Adrenal gland (tissue), 12 donors: Measurements from ENCODE around the gene RPS26. TPM values are rescaled to one million over a fixed set of nuclear protein-coding genes. Genes with fewer than 3 reads are reported as not detected.

ENCODE experiments used
- DNase-seq, 7 donors: peaks; one replicate each; pipeline ENCODE4 v3.0.0-alpha.2; 2019 to 2020
- H3K27ac ChIP-seq, 5 donors: fragments of 200-600 bp; sonication (generic) in 4 of 5; 1 replicate in 3 of 5; 2 replicates in 2 of 5; pipeline versions ENCODE4 v1.5.1 to v1.8.0; 2016 to 2020; ENCODE audit warnings: mild to moderate bottlenecking in 1 of 5
- H3K27me3 ChIP-seq: fragments of 200-600 bp; 2 replicates; pipeline ENCODE4 v1.8.0; 2021
- H3K36me3 ChIP-seq, 2 donors: fragments of 200-600 bp; replicated peaks in 1 of 2; 1 replicate in 1 of 2; 2 replicates in 1 of 2; pipeline versions ENCODE4 v1.5.1 to v1.8.0; 2018 to 2022
- H3K4me1 ChIP-seq, 2 donors: fragments of 200-600 bp; replicated peaks in 1 of 2; 1 replicate in 1 of 2; 2 replicates in 1 of 2; pipeline versions ENCODE4 v1.5.1 to v1.8.0; 2018 to 2021
- H3K4me3 ChIP-seq, 4 donors: fragments of 200-600 bp; sonication (generic) in 3 of 4; one replicate each; pipeline ENCODE4 v1.5.1; 2016 to 2018
- H3K9me3 ChIP-seq, 3 donors: fragments of 200-600 bp; sonication (generic) in 1 of 3; replicated peaks in 1 of 3; 1 replicate in 2 of 3; 2 replicates in 1 of 3; pipeline versions ENCODE4 v1.5.1 to v1.8.0; 2016 to 2021
- CTCF ChIP-seq, 6 experiments: fragments of 450-650 bp in 4 of 6; fragments of 200-600 bp in 2 of 6; sonication (generic) in 1 of 6; IDR thresholded peaks; 1 replicate in 5 of 6; 2 replicates in 1 of 6; pipeline versions ENCODE4 v1.5.1 to v1.8.0; 2016 to 2021; ENCODE audit warnings: antibody characterized with exemption in 6 of 6, mild to moderate bottlenecking in 2 of 6, moderate library complexity in 1 of 6
- POLR2A ChIP-seq, 2 donors: fragments of 450-650 bp; IDR thresholded peaks; one replicate each; pipeline ENCODE4 v1.6.1; 2017; ENCODE audit warnings: antibody characterized with exemption in 2 of 2, mild to moderate bottlenecking in 2 of 2, moderate library complexity in 1 of 2
- WGBS, 4 donors: extraction: QIAGEN DNeasy Blood & Tissue Kit in 2 of 4; methylation state at CpG; one replicate each; pipeline versions ENCODE4 v1.1.5 to v1.1.7; 2013 to 2017; 5-methylcytosine and 5-hydroxymethylcytosine counted together
- intact Hi-C, 2 donors: fragments of 100-400 bp; cut with DNase I; formaldehyde crosslinking; loops; one replicate each; pipeline versions ENCODE4 v1.14.1 to v1.15.0; 2022 to 2023
- polyA plus RNA-seq, 3 donors: library from polyadenylated mRNA; stranded (reverse); fragments of 200-250 nt in 2 of 3; fragments of 350-450 nt in 1 of 3; fragmentation: Illumina TruSeq in 1 of 3; extraction: RNeasy Lipid Tissue Mini Kit (QIAGEN cat#74804) in 1 of 3; gene quantifications; one replicate each; pipeline ENCODE4 v1.2.3, GENCODE V29; 2013 to 2014
- total RNA-seq, 9 donors: library from RNA; depleted of rRNA in 4 of 9; stranded (reverse); fragments of >200 nt in 4 of 9; fragments of 120-200 nt in 1 of 9; fragmentation: NEBNext Ultra II Directional in 1 of 9; extraction: Animal tissue kit (Norgen Biotek cat#: 25700) in 1 of 9; gene quantifications; one replicate each; pipeline versions ENCODE4 v1.1.0 to v1.2.4, GENCODE V29; 2013 to 2023
- donor health status: healthy with polysubstance abuse.
- donor health status: Bipolar disorder and iron deficiency.
- donor health status: DM: yes; HTN: yes; CAD: no.
- donor health status: DM: no; HTN: no; CAD: no.
- donor health status: DM: no; HTN: no; CAD: no.
- donor health status: DM: yes; HTN: yes; CAD: no.

The RPS26 gene
- total and polyA plus RNA-seq, 12 donors: 76.7 to 2,374 (median 872) TPM

GRCh38 chr12:56017181-56017580, 24.5 kb upstream of the RPS26 start:
- Histone ChIP-seq H3K4me3 (no peak overlapping the region), H3K9me3 (no peaks in the 10 kb centered on the region), H3K4me1 (peaks cover 24 to 25% of the 10 kb centered on the region in 2 donors), H3K27me3 (no peaks in the 10 kb centered on the region), H3K27ac (no peak overlapping the region), H3K36me3 (peaks cover 0 to 11% of the 10 kb centered on the region in 2 donors)
- DNase-seq: no peak
- TF ChIP-seq CTCF (IDR thresholded peaks at IDR 0.05): no peak
- no peak for TF ChIP-seq POLR2A (IDR thresholded peaks at IDR 0.05)
- intact Hi-C loops: no loop called here
- WGBS, 4 donors: 83 to 91% (median 91%) methylated on average over 4 of the region's 4 CpGs

GRCh38 chr12:56018356-56018755, 23.4 kb upstream of the RPS26 start:
- Histone ChIP-seq H3K4me1 (peaks cover 28 to 36% of the 10 kb centered on the region in 2 donors), H3K9me3 (no peaks in the 10 kb centered on the region), H3K27me3 (no peaks in the 10 kb centered on the region), H3K4me3 (no peak overlapping the region), H3K36me3 (peaks cover 0 to 6% of the 10 kb centered on the region in 2 donors), H3K27ac (no peak overlapping the region)
- DNase-seq: no peak
- WGBS, 4 donors: 92 to 100% (median 96%) methylated on average over 1 of the region's 1 CpG
- TF ChIP-seq CTCF (IDR thresholded peaks at IDR 0.05): no peak
- no peak for TF ChIP-seq POLR2A (IDR thresholded peaks at IDR 0.05)
- intact Hi-C loops: no loop called here

GRCh38 chr12:56020423-56021184, 21.1 kb upstream of the RPS26 start, which contains the start of gene IKZF4:
Gene IKZF4, plus strand, starts transcription at chr12:56021043. Its CDS starts 451 bp downstream, at chr12:56021494.
- DNase-seq: peak; percentile 79 to 92 (median 90)
- H3K27me3 ChIP-seq: no peaks in the 10 kb centered on the region
- peaks cover 0 to 17% of the 10 kb centered on the region in 2 donors for H3K36me3 ChIP-seq
- intact Hi-C loops: loop anchor here in 1 of 2 donors (5.0 kb wide), 1 partner anchor 147 kb away; no protein-coding TSS in a partner anchor
- TF ChIP-seq CTCF (IDR thresholded peaks at IDR 0.05) (no peak), POLR2A (IDR thresholded peaks at IDR 0.05) (peak in 1 of 2 donors; percentile 41)
- H3K4me3 ChIP-seq: peak within 1 kb of the TSS in 2 of 4 donors; percentile 12 to 39
- 9 to 14% (median 13%) methylated on average over 8 to 10 of the region's 10 CpGs for WGBS, 4 donors
- peak within 1 kb of the TSS; percentile 35 to 90 (median 63) for H3K27ac ChIP-seq
- peaks cover 28 to 41% of the 10 kb centered on the region in 2 donors for H3K4me1 ChIP-seq
- no peaks in the 10 kb centered on the region for H3K9me3 ChIP-seq

GRCh38 chr12:56021889-56022497, 19.7 kb upstream of the RPS26 start:
- intact Hi-C loops: loop anchor here in 1 of 2 donors (5.0 kb wide), 1 partner anchor 145 kb away; no protein-coding TSS in a partner anchor
- Histone ChIP-seq H3K36me3 (peaks cover 0 to 26% of the 10 kb centered on the region in 2 donors), H3K4me1 (peaks cover 28 to 41% of the 10 kb centered on the region in 2 donors), H3K27ac (peak overlapping the region; percentile 35 to 90 (median 63)), H3K9me3 (no peaks in the 10 kb centered on the region), H3K27me3 (no peaks in the 10 kb centered on the region), H3K4me3 (peak overlapping the region in 2 of 4 donors; percentile 12 to 39)
- WGBS, 4 donors: 30 to 39% (median 35%) methylated on average over 2 of the region's 2 CpGs
- DNase-seq: peak in 1 of 7 donors; percentile 16
- TF ChIP-seq CTCF (IDR thresholded peaks at IDR 0.05) (no peak), POLR2A (IDR thresholded peaks at IDR 0.05) (no peak)
